ENCODE measurements around the gene SFT2D3. TPM values are rescaled to one million over a fixed set of nuclear protein-coding genes. Genes with fewer than 3 reads are reported as not detected.
A peak's percentile ranks its signal among the peaks of the same experiment; 100 is the strongest.

Gene SFT2D3
- total and polyA plus RNA-seq, 2 experiments from 2014 or later = 1.6 to 10.7 TPM

DNA sequence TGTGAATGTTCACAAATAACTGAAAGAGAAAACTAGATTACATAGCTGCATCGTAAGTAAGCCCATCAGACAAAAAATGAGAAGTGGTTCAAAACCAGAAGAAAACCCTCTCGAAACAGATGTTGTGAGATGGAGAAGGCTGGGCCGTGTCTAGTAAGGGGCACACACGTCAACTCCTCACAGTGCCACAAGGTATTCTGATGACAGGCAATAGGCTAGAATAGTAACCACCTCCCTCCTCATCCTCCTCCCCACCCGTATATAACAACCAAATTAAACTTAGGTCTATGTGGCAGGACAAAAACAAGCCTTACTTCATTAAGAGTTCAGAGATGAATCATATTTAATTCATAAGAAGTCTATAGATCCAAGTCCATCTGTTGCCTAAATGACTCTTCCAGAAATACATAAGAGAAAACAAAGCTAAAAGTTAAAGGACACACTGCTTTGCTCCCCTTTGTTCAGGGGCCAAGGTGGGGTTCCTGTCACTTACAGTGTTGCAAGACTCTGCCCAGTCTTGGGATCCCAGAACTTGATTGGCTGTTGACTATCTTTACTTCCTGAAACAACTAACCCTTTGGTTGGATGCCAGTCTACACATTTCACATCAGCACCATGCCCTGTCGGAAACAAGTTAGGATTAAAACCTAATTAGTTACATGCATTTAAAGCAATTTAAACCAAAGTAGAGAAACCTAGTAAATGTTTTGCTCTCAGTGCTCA lies 25.0 kb downstream of the SFT2D3 start:
- Histone ChIP-seq H3K36me3 (replicated peaks; ENCODE audit: insufficient read depth, low read depth) (no peaks in the 10 kb centered on the region), H3K27ac (no peak overlapping the region), H3K9me3 (ENCODE audit: low read depth) (no peaks in the 10 kb centered on the region), H3K79me2 (no peaks in the 10 kb centered on the region), H3K4me1 (ENCODE audit: insufficient read depth) (no peaks in the 10 kb centered on the region), H3K4me3 (no peak overlapping the region), H3K4me2 (no peak overlapping the region), H2AFZ (no peak overlapping the region), H3K9me2 (replicated peaks; ENCODE audit: insufficient read depth) (no peaks in the 10 kb centered on the region), H4K20me1 (ENCODE audit: insufficient read depth, poor library complexity, severe bottlenecking) (no peaks in the 10 kb centered on the region), H3K27me3 (no peaks in the 10 kb centered on the region)
- WGBS (ENCODE audit: low lambda C conversion rate, missing lambda C conversion rate) = 93% methylated on average over 6 of the region's 6 CpGs
- DNase-seq (ENCODE audit: low spot score) = no peak
- TF ChIP-seq EZH2phosphoT487 (IDR thresholded peaks at IDR 0.05; ENCODE audit: low read depth, severe bottlenecking, unreplicated experiment) = no peak
- TF ChIP-seq EZH2 (IDR thresholded peaks at IDR 0.05; ENCODE audit: borderline replicate concordance) = no peak
- TF ChIP-seq, protein P1, sequence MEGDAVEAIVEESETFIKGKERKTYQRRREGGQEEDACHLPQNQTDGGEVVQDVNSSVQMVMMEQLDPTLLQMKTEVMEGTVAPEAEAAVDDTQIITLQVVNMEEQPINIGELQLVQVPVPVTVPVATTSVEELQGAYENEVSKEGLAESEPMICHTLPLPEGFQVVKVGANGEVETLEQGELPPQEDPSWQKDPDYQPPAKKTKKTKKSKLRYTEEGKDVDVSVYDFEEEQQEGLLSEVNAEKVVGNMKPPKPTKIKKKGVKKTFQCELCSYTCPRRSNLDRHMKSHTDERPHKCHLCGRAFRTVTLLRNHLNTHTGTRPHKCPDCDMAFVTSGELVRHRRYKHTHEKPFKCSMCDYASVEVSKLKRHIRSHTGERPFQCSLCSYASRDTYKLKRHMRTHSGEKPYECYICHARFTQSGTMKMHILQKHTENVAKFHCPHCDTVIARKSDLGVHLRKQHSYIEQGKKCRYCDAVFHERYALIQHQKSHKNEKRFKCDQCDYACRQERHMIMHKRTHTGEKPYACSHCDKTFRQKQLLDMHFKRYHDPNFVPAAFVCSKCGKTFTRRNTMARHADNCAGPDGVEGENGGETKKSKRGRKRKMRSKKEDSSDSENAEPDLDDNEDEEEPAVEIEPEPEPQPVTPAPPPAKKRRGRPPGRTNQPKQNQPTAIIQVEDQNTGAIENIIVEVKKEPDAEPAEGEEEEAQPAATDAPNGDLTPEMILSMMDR (IDR thresholded peaks at IDR 0.05; ENCODE audit: poor library complexity) = no peak

GRCh38 chr2:127733113-127733815 lies 32.0 kb downstream of the SFT2D3 start:
- H3K27me3 ChIP-seq = no peaks in the 10 kb centered on the region
- H3K9me2 ChIP-seq (replicated peaks; ENCODE audit: insufficient read depth) = no peaks in the 10 kb centered on the region
- H3K9me3 ChIP-seq (ENCODE audit: low read depth) = no peaks in the 10 kb centered on the region
- H3K27ac ChIP-seq = no peak overlapping the region
- no peak overlapping the region for H3K4me3 ChIP-seq
- H3K79me2 ChIP-seq = peaks cover 9% of the 10 kb centered on the region
- H3K36me3 ChIP-seq (replicated peaks; ENCODE audit: insufficient read depth, low read depth) = no peaks in the 10 kb centered on the region
- H3K4me2 ChIP-seq = no peak overlapping the region
- TF ChIP-seq, protein P1 (IDR thresholded peaks at IDR 0.05; ENCODE audit: poor library complexity) = no peak
- TF ChIP-seq EZH2phosphoT487 (IDR thresholded peaks at IDR 0.05; ENCODE audit: low read depth, severe bottlenecking, unreplicated experiment) = no peak
- no peak for TF ChIP-seq EZH2 (IDR thresholded peaks at IDR 0.05; ENCODE audit: borderline replicate concordance)
- H4K20me1 ChIP-seq (ENCODE audit: insufficient read depth, poor library complexity, severe bottlenecking) = no peaks in the 10 kb centered on the region
- peaks cover 29% of the 10 kb centered on the region for H3K4me1 ChIP-seq (ENCODE audit: insufficient read depth)
- no peak overlapping the region for H2AFZ ChIP-seq
- 87% methylated on average over 6 of the region's 6 CpGs for WGBS (ENCODE audit: low lambda C conversion rate, missing lambda C conversion rate)
- DNase-seq (ENCODE audit: low spot score) = no peak

- 84% methylated on average over 5 of the region's 5 CpGs for WGBS (ENCODE audit: low lambda C conversion rate, missing lambda C conversion rate)
- H2AFZ ChIP-seq = no peak overlapping the region
- peaks cover 29% of the 10 kb centered on the region for H3K4me1 ChIP-seq (ENCODE audit: insufficient read depth)
- DNase-seq (ENCODE audit: low spot score) = no peak
- no peaks in the 10 kb centered on the region for H3K9me2 ChIP-seq (replicated peaks; ENCODE audit: insufficient read depth)
- peak overlapping the region; percentile 63 for H3K27ac ChIP-seq
- H4K20me1 ChIP-seq (ENCODE audit: insufficient read depth, poor library complexity, severe bottlenecking) = no peaks in the 10 kb centered on the region
- no peaks in the 10 kb centered on the region for H3K36me3 ChIP-seq (replicated peaks; ENCODE audit: insufficient read depth, low read depth)
- no peaks in the 10 kb centered on the region for H3K27me3 ChIP-seq
- H3K9me3 ChIP-seq (ENCODE audit: low read depth) = no peaks in the 10 kb centered on the region
- H3K79me2 ChIP-seq = peaks cover 9% of the 10 kb centered on the region
- H3K4me2 ChIP-seq = peak overlapping the region; percentile 61
- TF ChIP-seq EZH2 (IDR thresholded peaks at IDR 0.05; ENCODE audit: borderline replicate concordance) (no peak), EZH2phosphoT487 (IDR thresholded peaks at IDR 0.05; ENCODE audit: low read depth, severe bottlenecking, unreplicated experiment) (no peak)
- TF ChIP-seq, protein P1 (IDR thresholded peaks at IDR 0.05; ENCODE audit: poor library complexity) = no peak
- no peak overlapping the region for H3K4me3 ChIP-seq
Measured at GRCh38 chr2:127733816-127734537, 32.7 kb downstream of the SFT2D3 start.
